GM21360 (cell line): Measurements from ENCODE around the gene TANGO6.
A peak's percentile ranks its signal among the peaks of the same experiment; 100 is the strongest.
"Not testable (repeated sequence)": the region's sequence is repeated elsewhere in the genome, so short reads cannot be mapped to it uniquely, and the experiment has no call there.

ENCODE experiments used
- ATAC-seq: cut with Tn5 transposase; IDR thresholded peaks from one replicate; pipeline ENCODE4 v1.9.1; 2021; ENCODE audit warnings: mild to moderate bottlenecking, moderate library complexity; ENCODE audit not compliant: unreplicated experiment

The TANGO6 gene

GRCh38 chr16:69114346-69114975, 271.1 kb downstream of the TANGO6 start:
- no peak for ATAC-seq

DNA sequence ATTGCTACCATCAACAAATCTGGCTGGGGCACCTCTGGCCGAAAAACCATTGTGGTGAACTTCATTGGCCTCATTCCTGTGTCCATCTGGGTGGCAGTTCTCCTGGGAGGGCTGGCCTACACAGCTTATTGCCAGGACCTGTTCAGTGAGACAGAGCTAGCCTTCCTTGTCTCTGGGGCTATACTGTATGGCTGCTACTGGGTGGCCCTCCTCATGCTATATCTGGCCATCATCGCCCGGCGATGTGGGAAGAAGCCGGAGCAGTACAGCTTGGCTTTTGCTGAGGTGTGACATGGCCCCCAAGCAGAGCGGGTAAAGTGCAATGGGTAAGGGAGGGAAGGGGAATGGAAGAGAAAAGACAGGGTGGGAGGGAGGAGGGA, 271.6 kb downstream of the TANGO6 start:
- ATAC-seq = no peak

- no peak for ATAC-seq
Measured at GRCh38 chr16:69115361-69115760, 272.0 kb downstream of the TANGO6 start.

DNA sequence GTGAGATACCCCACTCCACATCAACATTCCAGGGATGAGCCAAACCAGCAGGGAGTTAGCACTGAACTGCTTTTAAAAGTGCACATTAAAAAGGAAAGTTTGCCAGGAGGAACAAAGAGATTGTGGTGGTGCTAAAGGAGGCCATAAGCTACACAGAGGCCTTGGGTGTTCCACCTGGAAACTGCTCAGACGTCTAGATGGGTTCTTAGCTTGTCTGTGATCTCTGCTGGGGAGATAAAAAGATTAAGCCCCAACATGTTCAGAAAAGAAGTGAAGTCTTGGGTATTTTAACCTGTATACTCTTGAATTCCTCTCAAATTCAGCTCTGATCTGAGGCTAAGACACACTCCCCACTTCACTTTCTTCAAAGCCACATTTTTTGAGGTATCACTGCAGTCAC, 272.5 kb downstream of the TANGO6 start:
- ATAC-seq = no peak

GRCh38 chr16:69116256-69116875, 273.0 kb downstream of the TANGO6 start:
- ATAC-seq = no peak

- ATAC-seq = no peak
Measured at GRCh38 chr16:69116906-69117305, 273.6 kb downstream of the TANGO6 start.

DNA sequence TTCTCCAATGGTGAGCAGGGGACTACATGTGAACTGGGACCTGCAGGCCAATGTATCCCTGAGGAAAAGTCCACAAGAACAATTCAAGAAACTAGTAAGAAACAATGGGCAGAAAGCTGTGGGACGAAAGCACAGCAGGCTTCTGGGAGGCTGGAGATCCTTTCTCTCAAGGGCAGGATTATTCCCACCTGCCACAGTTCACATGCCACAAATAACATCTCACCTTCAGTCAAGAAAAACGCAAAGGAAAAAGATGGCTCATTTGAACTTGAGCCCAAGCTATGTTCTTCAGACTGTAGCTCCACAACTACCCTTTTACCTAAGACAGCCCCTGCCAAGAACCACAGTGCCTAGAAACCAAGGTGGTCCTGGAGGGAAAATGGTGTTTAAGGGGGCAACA, 275.1 kb downstream of the TANGO6 start:
- no peak for ATAC-seq

- no peak for ATAC-seq
Measured at GRCh38 chr16:69118994-69119393, 275.7 kb downstream of the TANGO6 start.

DNA sequence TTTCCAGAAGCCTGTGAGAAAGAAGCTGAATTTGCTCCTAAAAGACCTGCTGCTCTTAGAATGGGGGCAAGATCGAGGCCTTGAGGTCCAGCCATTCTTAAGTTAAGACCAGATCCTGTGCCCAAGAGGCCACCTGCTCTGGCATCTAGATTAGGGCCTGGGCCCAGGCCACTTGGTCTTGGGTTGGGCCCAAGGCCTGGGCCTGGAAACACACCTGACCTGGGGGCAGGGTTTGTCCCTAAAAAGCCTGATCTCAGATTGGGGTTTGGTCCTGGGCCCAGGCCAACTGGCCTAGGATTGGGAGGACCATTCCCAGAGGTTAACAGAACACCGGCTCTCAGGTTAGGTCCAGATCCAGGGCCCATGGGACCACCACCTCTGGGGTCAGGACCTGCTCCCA, 276.2 kb downstream of the TANGO6 start:
- no peak for ATAC-seq

GRCh38 chr16:69120096-69120664, 276.8 kb downstream of the TANGO6 start:
- no peak for ATAC-seq

GRCh38 chr16:69123910-69124309, 280.6 kb downstream of the TANGO6 start:
- ATAC-seq = no peak

GRCh38 chr16:69124406-69124805, 281.1 kb downstream of the TANGO6 start:
- ATAC-seq = not testable (repeated sequence)

- not testable (repeated sequence) for ATAC-seq
Measured at GRCh38 chr16:69124961-69125360, 281.6 kb downstream of the TANGO6 start.

DNA sequence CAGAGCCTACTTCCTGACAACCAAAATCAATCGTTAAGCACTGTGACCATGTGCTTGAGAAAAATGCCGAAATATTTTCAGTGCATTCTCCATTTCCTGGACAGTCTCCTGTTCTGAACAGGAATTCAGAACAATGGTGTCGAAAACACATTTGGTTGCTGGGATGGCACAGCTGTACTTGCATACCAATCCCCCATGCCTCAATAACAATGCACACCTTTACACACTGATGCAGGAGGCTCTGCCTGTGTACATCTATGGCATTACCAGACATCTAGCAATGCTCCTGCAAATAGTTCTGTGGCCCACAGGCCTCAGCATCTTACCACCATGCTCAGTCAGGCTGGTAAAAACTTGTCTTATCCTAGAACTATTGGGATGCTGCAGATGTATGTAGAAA, 282.9 kb downstream of the TANGO6 start:
- ATAC-seq = no peak

GRCh38 chr16:69126801-69127200, 283.5 kb downstream of the TANGO6 start:
- not testable (repeated sequence) for ATAC-seq

DNA sequence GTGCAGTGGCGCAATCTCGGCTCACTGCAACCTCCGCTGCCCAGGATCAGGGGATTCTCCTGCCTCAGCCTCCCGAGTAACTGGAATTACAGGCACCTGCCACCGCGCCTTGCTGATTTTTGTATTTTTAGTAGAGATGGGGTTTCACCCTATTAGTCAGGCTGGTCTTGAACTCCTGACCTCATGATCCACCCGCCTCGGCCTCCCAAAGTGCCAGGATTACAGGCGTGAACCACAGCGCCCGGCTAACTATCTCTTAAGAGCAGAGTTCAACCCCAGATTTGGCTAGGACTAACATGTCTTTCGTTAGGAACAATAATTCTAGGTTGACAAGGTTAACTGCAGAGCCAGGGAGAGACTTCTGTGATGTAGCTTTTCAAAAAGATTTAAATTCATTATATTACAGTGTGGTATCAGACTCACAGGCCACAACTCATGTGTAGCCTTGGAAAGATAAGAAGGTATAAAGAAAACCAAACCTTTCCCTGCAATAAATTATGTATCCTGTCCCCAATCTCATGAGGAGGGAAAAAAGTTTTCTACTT, 284.7 kb downstream of the TANGO6 start:
- ATAC-seq = no peak

- no peak for ATAC-seq
Measured at GRCh38 chr16:69130461-69130860, 287.1 kb downstream of the TANGO6 start.

GRCh38 chr16:69131167-69131838, 288.0 kb downstream of the TANGO6 start:
- ATAC-seq = no peak

- peak; percentile 36 for ATAC-seq
Measured at GRCh38 chr16:69131839-69132423, 288.6 kb downstream of the TANGO6 start.

DNA sequence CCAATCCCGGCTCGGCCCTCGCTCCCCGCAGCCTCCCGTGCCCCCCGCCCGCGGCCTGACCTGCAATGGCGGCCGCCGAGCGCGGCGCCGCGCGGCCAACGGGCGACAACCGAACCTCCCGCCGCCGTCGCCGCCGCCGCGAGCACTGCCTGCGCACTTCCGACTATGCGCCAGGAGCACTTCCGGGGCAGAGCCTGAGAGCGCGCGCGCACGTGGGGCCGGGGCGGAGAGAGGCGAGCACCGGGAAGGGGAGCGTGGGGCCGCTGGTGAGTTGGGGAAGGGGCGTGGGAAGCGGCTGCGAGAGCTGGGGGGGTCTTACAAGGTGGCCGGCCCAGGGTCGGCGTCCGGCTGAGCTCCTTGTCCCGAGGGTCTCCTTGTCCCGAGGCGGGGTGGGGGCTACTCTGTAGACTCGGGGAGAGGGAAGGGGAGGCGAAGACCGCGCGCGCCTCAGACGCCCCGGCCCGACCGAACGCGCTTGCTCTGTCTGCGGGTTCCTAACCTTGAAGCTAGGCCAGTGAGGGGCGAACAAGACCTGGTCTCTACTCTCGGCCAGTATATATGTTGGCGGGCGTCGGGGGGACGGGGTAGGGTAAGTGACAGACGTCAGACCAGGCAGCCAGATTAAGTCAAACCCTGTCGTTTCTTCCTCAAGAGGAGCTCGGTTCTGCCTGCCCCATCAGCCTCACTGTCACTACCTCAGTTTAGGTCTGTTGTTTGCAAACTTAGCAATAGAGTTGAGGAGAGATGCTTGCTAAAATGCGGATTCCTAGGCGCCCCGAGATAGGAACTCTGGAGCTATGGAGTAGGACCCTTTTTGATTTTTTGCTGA, 289.3 kb downstream of the TANGO6 start, which contains the start of the genes CHTF8 and UTP4:
Gene CHTF8 (minus strand): TSS at position 165 of the 829 bp plus-strand sequence. CDS start 11,130 bp downstream, outside the sequence.
Gene UTP4 (plus strand): TSS at position 226 of the 829 bp plus-strand sequence. CDS start 811 bp downstream, outside the sequence.
- peak; percentile 85 for ATAC-seq
